GM23338 (cell line): Measurements from ENCODE around the gene PUM2. TPM values are rescaled to one million over a fixed set of nuclear protein-coding genes. Genes with fewer than 3 reads are reported as not detected.

Source experiments
- ATAC-seq: fragments of 200-7000 bp; cut with Tn5 transposase; 3 replicates; pipeline ENCODE4 v1.9.1; 2020
- DNase-seq: peaks from one replicate; pipeline ENCODE4 v3.0.0-alpha.2; 2015; ENCODE audit warnings: low spot score
- H2AFZ ChIP-seq: fragments of 200-600 bp; sonication (generic); 2 replicates; pipeline ENCODE4 v1.8.0; 2016; ENCODE audit warnings: antibody characterized with exemption, mild to moderate bottlenecking, moderate library complexity
- H3F3A ChIP-seq: fragments of 200-600 bp; sonication (generic); replicated peaks from 2 replicates; pipeline ENCODE4 v1.8.0; 2017; ENCODE audit warnings: antibody characterized with exemption, mixed run types, low read depth
- H3K27ac ChIP-seq: fragments of 200-600 bp; sonication (generic); 2 replicates; pipeline ENCODE4 v1.6.1; 2016; ENCODE audit warnings: low read depth
- H3K27me3 ChIP-seq: fragments of 200-600 bp; sonication (generic); 2 replicates; pipeline ENCODE4 v1.8.0; 2016; ENCODE audit warnings: mild to moderate bottlenecking, mixed run types, moderate library complexity; ENCODE audit not compliant: insufficient read depth
- H3K36me3 ChIP-seq: fragments of 200-600 bp; sonication (generic); 2 replicates; pipeline ENCODE4 v1.8.0; 2016; ENCODE audit warnings: mild to moderate bottlenecking; ENCODE audit not compliant: insufficient read depth
- H3K4me1 ChIP-seq: fragments of 200-600 bp; sonication (generic); 2 replicates; pipeline ENCODE4 v1.8.0; 2016; ENCODE audit warnings: mild to moderate bottlenecking, moderate library complexity; ENCODE audit not compliant: insufficient read depth
- H3K4me2 ChIP-seq: fragments of 200-600 bp; sonication (generic); 2 replicates; pipeline ENCODE4 v1.7.1; 2017; ENCODE audit warnings: mixed run types
- H3K4me3 ChIP-seq: fragments of 200-600 bp; sonication (generic); 2 replicates; pipeline ENCODE4 v1.6.1; 2016; ENCODE audit warnings: mixed run types
- H3K79me2 ChIP-seq: fragments of 200-600 bp; sonication (generic); replicated peaks from 2 replicates; pipeline ENCODE4 v1.8.0; 2017; ENCODE audit warnings: mild to moderate bottlenecking; ENCODE audit not compliant: insufficient read depth
- H3K9me2 ChIP-seq: fragments of 200-600 bp; sonication (generic); 2 replicates; pipeline ENCODE4 v1.8.0; 2017; ENCODE audit not compliant: insufficient read depth
- H4K20me1 ChIP-seq: fragments of 200-600 bp; sonication (generic); replicated peaks from 2 replicates; pipeline ENCODE4 v1.8.0; 2017; ENCODE audit warnings: mild to moderate bottlenecking; ENCODE audit not compliant: insufficient read depth
- H3K27ac Mint-ChIP-seq: 2 replicates; pipeline ENCODE4 v1.8.0; 2020; ENCODE audit warnings: inconsistent platforms, mild to moderate bottlenecking, moderate library complexity, mixed read lengths
- H3K27me3 Mint-ChIP-seq: 3 replicates; pipeline ENCODE4 v1.8.0; 2022; ENCODE audit warnings: low read depth, mild to moderate bottlenecking, moderate library complexity, mixed read lengths, inconsistent platforms; ENCODE audit not compliant: insufficient read depth, poor library complexity
- H3K36me3 Mint-ChIP-seq: 3 replicates; pipeline ENCODE4 v1.8.0; 2021; ENCODE audit warnings: low read depth, mild to moderate bottlenecking, inconsistent platforms, moderate library complexity, mixed read lengths
- H3K4me1 Mint-ChIP-seq: 3 replicates; pipeline ENCODE4 v1.8.0; 2020; ENCODE audit warnings: mild to moderate bottlenecking, inconsistent platforms, mixed read lengths
- H3K4me3 Mint-ChIP-seq: 3 replicates; pipeline ENCODE4 v1.8.0; 2021; ENCODE audit warnings: moderate library complexity, mild to moderate bottlenecking, inconsistent platforms, mixed read lengths
- H3K9me3 Mint-ChIP-seq: 3 replicates; pipeline ENCODE4 v1.8.0; 2020; ENCODE audit warnings: moderate library complexity, mild to moderate bottlenecking, inconsistent platforms, mixed read lengths
- CREB1 ChIP-seq: fragments of 250-450 bp; sonication (Bioruptor Pico); IDR thresholded peaks from 2 replicates; pipeline ENCODE4 v1.5.0; 2020; ENCODE audit warnings: low read depth, mild to moderate bottlenecking, moderate library complexity
- STAT1 ChIP-seq: IDR thresholded peaks from one replicate; pipeline ENCODE4 v1.6.1; 2016; ENCODE audit warnings: antibody characterized with exemption; ENCODE audit not compliant: unreplicated experiment
- ZNF114 ChIP-seq: fragments of 250-450 bp; sonication (Bioruptor Pico); IDR thresholded peaks from 2 replicates; pipeline ENCODE4 v1.5.0; 2020; ENCODE audit warnings: mild to moderate bottlenecking, moderate library complexity
- ZNF462 ChIP-seq: fragments of 250-450 bp; sonication (Bioruptor Pico); IDR thresholded peaks from 2 replicates; pipeline ENCODE4 v1.5.0; 2020; ENCODE audit warnings: mild to moderate bottlenecking, moderate library complexity
- polyA plus RNA-seq: library from polyadenylated mRNA; unstranded; fragments of >200 nt; fragmentation: Nextera tagmentation; extraction: Ambion mirVana; gene quantifications from 2 replicates; pipeline ENCODE4 v1.2.1, GENCODE V29; 2016
- total RNA-seq: library from RNA; depleted of rRNA; stranded (reverse); fragments of >200 nt; shearing (Covaris generic); gene quantifications from 2 replicates; pipeline ENCODE4 v1.2.3, GENCODE V29; 2014
- TF ChIP-seq, protein P1 (sequence below): IDR thresholded peaks from 2 replicates; pipeline ENCODE4 v1.6.1; 2016; ENCODE audit warnings: antibody characterized with exemption

Gene PUM2
- total and polyA plus RNA-seq, 2 experiments from 2014 or later = 29.9 to 94.1 TPM

- peaks cover 8% of the 10 kb centered on the region; the same call in 1 of the 2 replicates for H3F3A ChIP-seq
- DNase-seq = peak; percentile 75
- H4K20me1 ChIP-seq = peaks cover 35% of the 10 kb centered on the region
- no peak overlapping the region for H2AFZ ChIP-seq
- H3K79me2 ChIP-seq = peaks cover 51% of the 10 kb centered on the region
- peak; percentile 63 for ATAC-seq
- H3K36me3 Mint-ChIP-seq = peaks cover 13% of the 10 kb centered on the region
- H3K4me3 ChIP-seq = peak overlapping the region; percentile 66
- peaks cover 8% of the 10 kb centered on the region for H3K27me3 Mint-ChIP-seq
- peaks cover 52% of the 10 kb centered on the region for H3K4me1 ChIP-seq
- peak overlapping the region; percentile 97 for H3K27ac ChIP-seq
- H3K9me3 Mint-ChIP-seq = no peaks in the 10 kb centered on the region
- no peaks in the 10 kb centered on the region for H3K27me3 ChIP-seq
- peak overlapping the region; percentile 95 for H3K27ac Mint-ChIP-seq
- H3K4me3 Mint-ChIP-seq = peak overlapping the region; percentile 83; the same call in 2 of the 3 replicates
- H3K9me2 ChIP-seq = no peaks in the 10 kb centered on the region
- TF ChIP-seq STAT1 = no peak
- TF ChIP-seq ZNF462 (CRISPR knock-in tag) = no peak
- TF ChIP-seq, protein P1, sequence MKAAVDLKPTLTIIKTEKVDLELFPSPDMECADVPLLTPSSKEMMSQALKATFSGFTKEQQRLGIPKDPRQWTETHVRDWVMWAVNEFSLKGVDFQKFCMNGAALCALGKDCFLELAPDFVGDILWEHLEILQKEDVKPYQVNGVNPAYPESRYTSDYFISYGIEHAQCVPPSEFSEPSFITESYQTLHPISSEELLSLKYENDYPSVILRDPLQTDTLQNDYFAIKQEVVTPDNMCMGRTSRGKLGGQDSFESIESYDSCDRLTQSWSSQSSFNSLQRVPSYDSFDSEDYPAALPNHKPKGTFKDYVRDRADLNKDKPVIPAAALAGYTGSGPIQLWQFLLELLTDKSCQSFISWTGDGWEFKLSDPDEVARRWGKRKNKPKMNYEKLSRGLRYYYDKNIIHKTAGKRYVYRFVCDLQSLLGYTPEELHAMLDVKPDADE = 0 out of 2 replicates have a peak, but pooled peaks have one; percentile 12
- peak; percentile 12; the same call in 1 of the 2 replicates for TF ChIP-seq CREB1 (CRISPR knock-in tag)
- no peak for TF ChIP-seq ZNF114 (CRISPR knock-in tag)
- H3K36me3 ChIP-seq = no peaks in the 10 kb centered on the region
- peaks cover 27% of the 10 kb centered on the region for H3K4me1 Mint-ChIP-seq
- H3K4me2 ChIP-seq = peak overlapping the region; percentile 78
These were observed 467 bp downstream of the PUM2 start for GRCh38 chr2:20350041-20350712.
